Fibroblast of skin of left quadriceps (primary cell): Measurements from ENCODE around the gene MUC2.

Experiments used
- DNase-seq, 2 experiments: peaks; one replicate each; pipeline ENCODE4 v3.0.0-alpha.2; 2013; ENCODE audit warnings: low read depth in 2 of 2

The MUC2 gene

GRCh38 chr11:1087961-1088926, 13.6 kb downstream of the MUC2 start:
- DNase-seq, result no peak

- DNase-seq, result no peak
Observed at GRCh38 chr11:1088927-1089737, 14.5 kb downstream of the MUC2 start.

GRCh38 chr11:1089738-1090599, 15.3 kb downstream of the MUC2 start:
- no peak for DNase-seq

- no peak for DNase-seq
Observed at GRCh38 chr11:1090600-1091331, 16.1 kb downstream of the MUC2 start.

GRCh38 chr11:1091332-1092083, 16.8 kb downstream of the MUC2 start:
- DNase-seq, result no peak

GRCh38 chr11:1092145-1092670, 17.5 kb downstream of the MUC2 start:
- no peak for DNase-seq

- no peak for DNase-seq
Observed at GRCh38 chr11:1092919-1093318, 18.2 kb downstream of the MUC2 start.

- no peak for DNase-seq
Observed at GRCh38 chr11:1099519-1100355, 25.1 kb downstream of the MUC2 start.

- DNase-seq, result no peak
Observed at GRCh38 chr11:1100417-1101245, 26.0 kb downstream of the MUC2 start.

- DNase-seq, result no peak
Observed at GRCh38 chr11:1101318-1102089, 26.8 kb downstream of the MUC2 start.

- no peak for DNase-seq
Observed at GRCh38 chr11:1102221-1102971, 27.7 kb downstream of the MUC2 start.

- no peak for DNase-seq
Observed at GRCh38 chr11:1102996-1103395, 28.3 kb downstream of the MUC2 start.

GRCh38 chr11:1103401-1104360, 29.0 kb downstream of the MUC2 start:
- no peak for DNase-seq

GRCh38 chr11:1104411-1105182, 29.9 kb downstream of the MUC2 start:
- no peak for DNase-seq

GRCh38 chr11:1105183-1105565, 30.5 kb downstream of the MUC2 start:
- no peak for DNase-seq
